Posterior vena cava (tissue), 2 donors: ENCODE data around the gene MYRFL. TPM values are rescaled to one million over a fixed set of nuclear protein-coding genes. Genes with fewer than 3 reads are reported as not detected.

ENCODE experiments used
- DNase-seq: peaks from one replicate; pipeline ENCODE4 v3.0.0-alpha.2; 2020; ENCODE audit warnings: low spot score
- intact Hi-C, 2 donors: fragments of 100-400 bp; cut with DNase I; formaldehyde crosslinking; loops; one replicate each; pipeline versions ENCODE4 v1.14.1 to v1.14.2; 2022 to 2023
- total RNA-seq, 2 donors: library from RNA; stranded (reverse); fragmentation: NEBNext Ultra II Directional; extraction: Animal tissue kit (Norgen Biotek cat#: 25700); gene quantifications; one replicate each; pipeline ENCODE4 v1.2.1, GENCODE V29; 2021
- donor health status: DM: yes; HTN: yes; CAD: no.
- donor health status: DM: yes; HTN: yes; CAD: no.

The MYRFL gene
- total RNA-seq, 2 donors from 2014 or later = 0.23 TPM; not detected in 1

DNA sequence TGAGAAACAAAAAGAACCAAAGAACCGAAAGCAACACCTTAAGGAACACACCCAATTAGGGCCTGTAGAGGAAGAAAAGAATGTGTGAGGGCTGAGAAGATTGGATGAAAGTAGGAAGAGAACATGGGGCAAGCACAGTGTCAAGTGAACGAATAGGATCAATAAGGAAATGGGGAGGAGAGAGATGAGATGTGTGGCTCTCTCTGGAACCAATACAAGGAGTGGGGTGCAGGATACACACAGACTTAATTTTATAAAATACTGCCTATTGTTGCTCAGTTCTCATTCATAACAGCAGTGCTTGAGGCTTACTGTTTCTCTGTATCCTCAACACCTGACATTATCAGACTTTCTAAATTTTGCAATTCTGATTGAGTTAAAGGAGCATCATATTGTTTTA is 93.3 kb downstream of the MYRFL start:
- no peak for DNase-seq
- intact Hi-C loops = no loop called here

DNA sequence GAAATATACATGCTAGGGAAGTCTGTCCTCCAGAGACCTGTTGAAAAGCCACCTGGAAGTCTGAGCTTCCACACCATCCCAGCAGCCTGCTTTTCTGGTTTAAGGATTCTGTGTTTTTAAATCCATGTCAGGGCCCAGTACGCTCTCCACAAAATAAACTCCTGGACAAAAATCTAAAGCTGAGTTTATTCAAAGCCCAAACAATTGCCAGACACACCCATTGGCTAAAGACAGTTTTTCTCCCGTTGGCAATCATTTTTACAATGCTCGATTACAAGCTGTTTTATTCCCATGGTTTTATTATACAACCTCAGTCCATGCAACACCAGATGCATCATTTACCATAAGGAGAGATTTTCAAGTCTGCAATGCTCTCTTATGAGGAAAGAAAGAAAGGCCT is 94.5 kb downstream of the MYRFL start:
- no peak for DNase-seq
- intact Hi-C loops = no loop called here

DNA sequence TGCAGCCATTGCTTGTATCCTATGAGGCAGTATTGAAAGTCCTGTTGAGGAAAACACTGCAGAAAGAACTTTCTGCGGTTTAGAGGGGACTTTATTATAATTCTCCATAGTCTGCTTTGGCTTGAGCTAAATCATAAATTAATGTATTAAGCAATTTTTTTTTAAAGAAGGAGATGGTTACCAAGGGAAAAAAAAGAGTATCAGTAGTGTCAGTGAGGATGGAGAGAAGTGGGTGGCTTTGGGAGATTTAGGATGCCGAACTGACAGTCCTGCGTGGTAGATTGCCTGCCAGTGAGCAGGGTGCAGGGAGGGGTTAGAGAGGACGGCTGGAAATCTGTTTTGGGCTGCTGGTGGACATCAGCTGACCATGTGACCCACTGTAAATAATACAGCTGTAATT is 96.8 kb downstream of the MYRFL start:
- intact Hi-C loops = no loop called here
- DNase-seq = no peak

DNA sequence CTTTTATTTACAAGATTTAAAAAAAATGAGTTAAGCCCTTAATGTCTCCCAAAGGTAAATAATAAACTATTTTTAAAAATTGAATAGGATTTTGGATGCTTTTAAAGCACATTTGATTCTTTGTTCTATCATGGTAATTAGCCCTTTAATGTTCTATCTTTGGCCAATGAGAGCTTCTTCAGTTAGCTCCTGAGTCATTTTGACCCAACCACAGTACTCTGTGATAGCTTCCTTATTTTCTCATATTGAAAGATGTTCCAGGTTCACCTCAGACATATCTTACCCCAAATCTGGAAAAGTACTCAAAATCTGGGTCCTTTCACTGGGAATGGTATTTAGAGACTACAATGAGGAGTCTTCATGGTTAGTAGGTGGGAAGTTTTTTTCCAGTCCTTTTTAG is 98.0 kb downstream of the MYRFL start:
- DNase-seq = no peak
- intact Hi-C loops = no loop called here

DNA sequence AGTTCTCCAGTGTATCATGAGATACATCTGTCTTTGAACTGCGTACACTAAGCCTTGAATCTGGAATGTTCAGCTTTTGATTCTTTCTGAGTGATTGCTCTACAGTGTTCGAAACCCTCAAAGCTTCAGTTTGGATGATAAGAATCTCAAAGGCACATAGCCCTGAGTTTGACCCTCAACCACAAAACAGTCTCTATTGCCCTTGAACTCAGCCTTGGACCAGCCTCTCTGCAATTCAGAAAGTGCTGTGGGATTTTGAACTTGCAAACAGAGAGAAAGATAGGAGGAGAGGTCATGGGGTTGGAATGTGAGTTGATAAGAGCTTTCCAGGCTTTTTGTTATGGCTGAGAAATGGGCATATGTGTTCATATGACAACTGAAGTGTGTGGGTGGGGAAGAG is 100.3 kb downstream of the MYRFL start:
- no peak for DNase-seq
- intact Hi-C loops = no loop called here

DNA sequence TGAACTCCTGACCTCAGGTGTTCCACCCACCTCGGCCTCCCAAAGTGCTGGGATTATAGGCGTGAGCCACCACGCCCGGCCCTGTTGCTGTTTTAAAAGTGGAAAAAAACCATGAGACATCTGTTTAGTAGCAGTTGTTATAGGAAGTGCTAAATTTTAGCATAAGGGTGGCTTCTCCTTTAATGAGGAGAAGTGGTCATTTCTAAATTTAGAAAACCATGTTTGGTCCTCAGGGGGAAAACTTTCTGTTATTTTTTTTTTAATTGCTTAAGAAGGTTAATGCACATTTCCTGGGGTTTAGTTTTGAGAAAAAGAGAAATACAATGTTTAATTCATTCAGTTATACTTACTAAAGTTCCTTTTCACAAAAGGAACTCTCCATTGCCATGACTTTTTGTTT is 102.1 kb downstream of the MYRFL start:
- intact Hi-C loops = no loop called here

DNA sequence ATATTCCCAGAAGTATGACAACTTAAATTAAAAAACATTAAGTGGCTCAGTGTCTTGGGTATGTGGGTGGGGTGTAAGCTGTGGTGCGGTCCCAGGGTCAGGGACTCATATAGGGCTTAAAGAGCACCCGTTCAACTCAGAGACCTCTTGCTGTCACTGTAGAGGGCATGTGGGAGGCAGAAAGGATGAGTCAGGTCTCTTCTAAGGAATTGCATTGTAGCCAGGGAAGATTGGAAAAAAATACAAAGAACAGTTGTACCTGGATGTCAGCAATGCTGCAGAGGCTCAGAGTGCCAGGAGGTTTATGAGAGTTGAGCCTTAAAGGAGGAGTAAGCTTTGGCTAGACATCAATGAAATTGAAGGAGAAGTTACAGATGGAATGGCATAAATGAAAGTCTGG is 104.1 kb downstream of the MYRFL start:
- DNase-seq = no peak
- intact Hi-C loops = no loop called here

More for the DNA sequence above, 102.1 kb downstream of the MYRFL start:
- no peak for DNase-seq

DNA sequence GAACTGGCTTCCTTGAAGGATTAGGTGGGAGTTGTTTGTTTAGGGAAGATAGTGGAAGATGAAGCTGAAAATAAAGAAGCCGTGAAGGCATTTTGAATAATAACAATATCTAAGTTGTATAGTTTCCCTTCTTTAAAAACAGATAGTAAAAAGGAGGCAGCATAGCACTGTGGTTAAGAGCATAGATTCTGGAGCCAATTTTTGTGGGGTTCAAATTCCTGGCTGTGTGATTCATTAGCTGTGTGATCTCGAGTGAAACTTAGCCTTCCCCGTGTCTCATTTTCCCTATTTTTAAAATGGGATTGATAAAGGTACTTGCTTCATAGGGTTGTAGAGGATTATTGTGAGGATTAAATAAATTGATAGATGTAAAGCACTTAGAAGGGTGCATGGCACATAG is 104.5 kb downstream of the MYRFL start:
- DNase-seq = no peak
- intact Hi-C loops = no loop called here

DNA sequence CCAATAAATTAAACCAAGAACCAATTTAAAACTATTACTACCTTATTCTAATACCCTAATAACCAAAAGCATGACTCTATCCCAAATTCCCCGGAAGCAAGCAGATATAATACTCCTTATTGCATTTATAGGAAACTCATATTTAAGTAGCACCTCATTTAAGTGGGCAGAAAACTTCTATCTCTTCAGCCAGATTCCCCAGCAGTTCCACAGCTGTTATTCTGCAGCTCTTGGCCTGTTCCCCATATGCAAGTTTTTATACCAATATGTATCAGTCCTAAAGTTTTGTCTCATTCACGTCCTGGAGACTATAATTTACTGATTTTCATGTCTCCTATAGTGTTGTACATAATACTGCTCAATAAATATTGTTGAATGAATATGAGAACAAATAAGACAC is 106.5 kb downstream of the MYRFL start:
- DNase-seq = no peak
- intact Hi-C loops = no loop called here

DNA sequence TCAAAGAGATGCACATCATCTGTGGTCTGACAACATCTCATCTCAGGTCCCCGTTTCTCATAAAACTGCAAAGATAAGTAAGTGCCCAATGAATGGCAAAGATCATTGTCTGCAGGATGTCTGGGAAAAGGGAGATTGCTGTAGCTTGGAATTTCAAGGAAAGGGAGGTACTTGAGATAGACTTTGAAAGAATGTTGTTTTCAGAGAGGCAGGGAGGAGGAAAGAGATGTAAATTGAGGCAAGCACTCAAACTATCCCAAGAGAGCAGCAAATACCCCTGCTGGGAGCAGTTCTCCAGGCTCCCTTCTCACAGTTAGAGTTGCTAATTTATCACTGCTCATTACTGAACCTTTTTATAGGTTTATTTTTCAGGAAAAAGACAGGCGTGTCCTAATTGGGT is 107.1 kb downstream of the MYRFL start:
- intact Hi-C loops = no loop called here
- no peak for DNase-seq

DNA sequence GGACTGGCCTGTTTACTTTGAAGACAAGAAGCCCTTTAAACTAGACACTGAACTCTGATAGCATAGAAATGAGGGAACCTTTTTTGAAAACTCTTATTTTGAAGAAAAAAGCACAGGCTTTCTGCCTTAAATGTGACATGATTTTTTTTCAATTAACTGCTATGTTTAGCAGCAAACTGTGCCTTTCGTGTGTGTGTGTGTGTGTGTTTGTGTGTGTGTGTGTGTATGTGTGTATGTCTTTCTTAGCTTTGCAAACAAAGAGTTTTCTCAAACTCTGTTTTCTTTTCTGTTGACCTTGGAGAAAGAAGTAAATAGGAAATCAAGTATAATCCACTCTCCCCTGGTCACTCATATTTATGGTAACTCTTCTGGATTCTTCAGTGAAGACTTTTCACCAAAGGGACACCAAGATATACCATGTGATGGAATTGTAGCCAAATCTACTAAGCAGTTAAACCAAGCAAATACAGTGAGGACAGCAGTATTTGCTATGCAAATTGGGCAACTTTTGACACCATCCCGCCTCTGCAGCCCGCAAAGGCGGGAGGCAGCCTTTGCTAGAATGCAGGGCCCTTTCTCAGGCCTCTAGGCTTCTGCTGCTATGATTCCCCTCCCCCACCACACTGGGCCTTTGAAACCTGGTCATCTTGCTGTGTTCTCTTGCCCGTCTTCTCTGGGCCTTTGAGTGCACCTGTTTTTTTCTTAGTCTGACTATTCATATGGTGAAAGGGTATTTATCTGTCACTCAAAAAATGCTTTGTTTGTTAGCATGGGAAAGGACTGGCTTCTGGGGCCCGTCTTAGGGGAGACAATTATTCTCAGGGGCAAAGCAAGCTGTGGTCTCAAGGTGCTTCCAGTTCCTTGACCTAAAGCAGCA is 107.9 kb downstream of the MYRFL start:
- no peak for DNase-seq
- intact Hi-C loops = no loop called here

DNA sequence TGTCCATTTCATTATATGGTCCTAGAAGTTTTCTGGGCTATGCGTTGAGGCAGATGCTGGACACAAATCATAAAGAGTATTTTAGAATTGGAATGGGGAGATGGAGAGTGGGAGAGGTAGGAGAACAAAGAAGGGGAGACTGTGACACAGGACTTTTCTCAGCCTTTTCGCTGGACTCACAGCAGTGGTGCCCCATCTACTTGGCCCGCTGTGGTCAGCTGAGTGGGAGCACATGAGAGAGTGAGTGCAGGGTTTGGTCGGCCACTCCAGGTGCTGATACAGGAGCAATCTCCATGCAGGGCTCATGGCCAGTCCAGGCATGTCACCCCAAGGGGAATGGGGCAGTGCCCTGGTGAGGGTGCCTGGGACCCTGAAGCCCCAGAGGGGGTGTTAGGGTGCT is 109.0 kb downstream of the MYRFL start:
- intact Hi-C loops = no loop called here
- DNase-seq = no peak

DNA sequence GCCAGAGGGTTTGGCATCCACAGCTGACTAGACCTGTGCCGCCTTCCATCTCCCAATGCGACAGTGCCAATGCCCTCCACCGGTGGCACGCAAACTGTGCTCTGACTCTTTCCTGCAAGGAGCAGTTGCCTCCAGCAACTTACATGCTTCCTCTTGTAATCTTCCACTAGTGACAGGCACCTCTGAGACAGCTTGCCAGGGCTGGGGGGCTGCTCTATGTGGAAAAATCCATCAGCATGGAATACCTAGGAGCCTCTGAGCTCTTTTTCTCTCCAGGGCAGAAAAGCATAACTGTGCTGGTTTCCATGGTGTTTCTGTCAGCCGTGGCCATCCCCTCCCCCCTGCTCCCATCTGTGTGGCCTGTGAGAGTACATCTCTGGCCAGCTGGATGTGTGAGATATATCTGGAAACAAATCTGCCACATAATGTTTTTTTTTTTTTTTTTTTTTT is 110.6 kb downstream of the MYRFL start:
- intact Hi-C loops = no loop called here
- peak; percentile 65 for DNase-seq

DNA sequence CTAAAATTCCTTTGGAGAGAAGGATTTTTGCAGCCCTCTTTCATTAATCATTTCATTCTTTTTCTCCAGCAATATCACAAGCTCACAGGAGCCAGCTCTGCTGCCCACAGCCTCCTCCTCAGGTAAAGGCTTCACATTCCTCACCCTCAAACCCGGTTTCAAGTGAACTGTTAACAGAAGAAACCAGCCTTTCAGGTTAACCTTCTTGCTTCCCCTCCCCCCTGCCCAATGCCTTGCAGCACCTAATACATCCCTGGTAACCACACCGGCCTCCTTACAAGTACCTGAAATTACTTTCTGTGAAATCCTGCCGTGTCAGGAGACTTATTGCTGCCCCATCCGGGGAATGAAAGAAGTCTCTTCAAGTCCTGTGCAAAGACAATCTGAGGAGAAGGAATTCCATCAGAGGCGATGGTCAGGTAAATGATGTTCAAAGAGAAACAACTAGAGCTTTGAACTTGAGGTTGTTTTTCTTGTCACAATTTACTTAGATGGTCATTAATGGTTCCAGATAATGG is 111.2 kb downstream of the MYRFL start:
- intact Hi-C loops = no loop called here
- no peak for DNase-seq

DNA sequence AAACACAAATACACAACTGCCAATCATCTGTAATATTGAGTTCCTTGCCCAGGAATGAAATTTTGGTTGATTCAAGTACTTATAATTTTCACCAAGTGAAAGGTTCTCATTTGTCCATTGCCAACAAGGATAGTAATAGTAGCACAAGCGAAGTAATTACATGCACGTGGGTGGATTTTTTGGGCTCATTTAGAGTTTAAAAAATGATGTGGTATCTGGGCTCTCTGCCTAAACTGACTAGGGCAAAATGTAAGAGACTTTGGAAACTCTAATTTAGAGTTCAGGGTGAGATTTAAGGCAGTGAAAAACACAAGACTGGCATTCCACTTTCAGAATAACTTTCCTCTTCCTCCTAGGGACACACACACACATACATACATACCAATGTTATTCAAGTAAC is 111.7 kb downstream of the MYRFL start:
- intact Hi-C loops = no loop called here
- no peak for DNase-seq

DNA sequence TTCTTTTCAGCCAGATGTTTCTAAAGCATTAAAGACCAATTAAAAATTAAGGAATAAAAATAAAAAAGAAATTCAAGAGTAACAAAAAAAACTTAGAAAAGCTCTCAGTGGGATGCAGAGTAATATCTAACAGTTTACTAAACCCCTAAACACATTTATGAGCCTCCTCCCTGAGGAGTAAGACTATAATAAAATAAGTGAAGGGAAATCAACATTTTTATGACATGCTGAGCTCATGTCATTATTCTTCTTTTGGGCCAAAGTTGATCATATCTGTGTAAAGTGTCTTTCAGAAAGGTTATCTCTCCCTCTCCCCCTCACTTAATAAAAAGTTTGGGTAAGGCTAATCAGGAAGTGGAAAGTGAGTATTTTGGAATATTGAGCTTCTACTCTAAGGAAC is 122.1 kb downstream of the MYRFL start:
- no peak for DNase-seq
- intact Hi-C loops = no loop called here

DNA sequence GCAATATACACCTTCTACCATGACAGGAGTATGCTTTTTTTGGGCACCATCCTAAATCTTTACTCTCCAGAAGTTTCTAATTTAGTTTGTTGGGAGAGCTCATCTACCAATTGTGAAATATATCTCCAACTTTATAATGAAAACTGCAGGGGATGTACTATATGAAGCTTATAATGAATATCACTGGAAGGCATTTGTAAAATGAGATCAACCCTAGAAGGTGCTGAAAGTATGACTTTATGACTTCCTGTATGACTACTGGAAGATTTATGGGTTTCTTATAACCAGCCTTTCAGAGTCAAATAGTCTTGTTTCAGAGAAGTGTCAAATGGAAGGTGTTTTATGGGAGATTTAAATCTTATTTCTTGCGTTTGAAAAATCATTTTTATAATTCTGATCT is 122.9 kb downstream of the MYRFL start:
- no peak for DNase-seq
- intact Hi-C loops = no loop called here

DNA sequence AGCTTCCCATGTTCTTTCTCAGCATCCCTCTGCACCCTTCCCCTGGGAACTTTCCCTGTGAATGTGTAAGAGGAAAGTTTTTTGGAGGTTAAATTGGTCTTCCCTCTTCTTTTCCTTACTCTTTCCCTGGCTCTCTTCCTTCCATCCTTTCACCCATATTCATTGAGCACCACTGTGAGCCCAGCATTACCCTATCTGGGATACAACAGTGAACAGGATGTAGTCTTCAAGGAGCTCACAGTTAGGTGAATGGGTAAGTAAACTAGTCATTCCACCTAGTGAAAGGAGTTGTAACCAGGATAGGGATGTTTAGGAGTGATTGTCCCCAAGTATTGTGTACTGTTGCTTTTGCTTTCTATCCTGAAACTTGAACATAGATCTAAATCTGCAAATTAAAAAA is 123.8 kb downstream of the MYRFL start:
- intact Hi-C loops = no loop called here
- DNase-seq = no peak

DNA sequence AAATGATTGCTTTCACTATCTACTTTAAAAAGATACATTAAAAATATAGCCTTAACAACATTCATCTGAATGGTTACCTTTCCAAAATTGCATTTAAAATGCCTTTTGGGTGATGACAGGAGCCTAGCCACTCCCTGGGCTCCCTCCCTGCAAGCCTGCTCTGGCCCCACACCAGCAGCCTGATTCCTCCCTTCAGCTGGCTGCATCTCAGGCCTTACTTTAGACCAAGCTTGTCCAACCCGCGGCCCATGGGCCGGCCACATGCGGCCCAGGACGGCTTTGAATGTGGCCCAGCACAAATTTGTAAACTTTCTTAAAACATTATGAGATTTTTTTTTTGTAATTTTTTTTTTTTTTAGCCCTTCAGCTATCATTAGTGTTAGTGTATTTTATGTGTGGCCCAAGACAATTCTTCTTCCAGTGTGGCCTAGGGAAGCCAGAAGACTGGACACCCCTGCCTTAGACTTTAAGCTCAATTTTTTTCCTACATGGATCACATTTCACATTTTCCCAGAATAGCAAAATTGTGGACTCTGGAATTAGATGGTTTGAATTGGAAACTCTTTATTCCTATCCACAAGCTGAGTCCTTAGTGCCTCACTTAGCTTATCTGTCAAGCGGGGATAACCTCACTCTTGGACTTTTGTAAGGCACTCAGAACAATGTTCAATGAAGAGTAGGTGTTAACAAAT is 124.4 kb downstream of the MYRFL start:
- intact Hi-C loops = no loop called here
- DNase-seq = peak; percentile 77

DNA sequence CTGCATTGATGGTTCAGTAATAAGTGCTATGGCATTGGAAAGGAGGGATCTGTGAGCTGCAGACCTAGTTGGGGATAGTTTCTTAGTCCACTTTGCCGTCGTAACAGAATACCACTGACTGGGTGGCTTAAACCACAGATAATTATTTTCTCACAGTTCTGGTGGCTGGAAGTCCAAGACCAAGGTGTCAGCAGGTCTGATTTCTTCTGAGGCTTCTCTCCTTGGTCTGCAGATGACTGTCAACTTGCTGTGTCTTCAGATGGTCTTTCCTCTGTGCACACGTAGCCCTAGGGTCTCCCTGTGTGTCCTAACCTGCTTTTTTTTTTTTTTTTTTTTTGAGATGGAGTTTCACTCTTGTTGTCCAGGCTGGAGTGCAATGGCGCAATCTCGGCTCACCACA is 126.1 kb downstream of the MYRFL start:
- DNase-seq = no peak
- intact Hi-C loops = no loop called here

DNA sequence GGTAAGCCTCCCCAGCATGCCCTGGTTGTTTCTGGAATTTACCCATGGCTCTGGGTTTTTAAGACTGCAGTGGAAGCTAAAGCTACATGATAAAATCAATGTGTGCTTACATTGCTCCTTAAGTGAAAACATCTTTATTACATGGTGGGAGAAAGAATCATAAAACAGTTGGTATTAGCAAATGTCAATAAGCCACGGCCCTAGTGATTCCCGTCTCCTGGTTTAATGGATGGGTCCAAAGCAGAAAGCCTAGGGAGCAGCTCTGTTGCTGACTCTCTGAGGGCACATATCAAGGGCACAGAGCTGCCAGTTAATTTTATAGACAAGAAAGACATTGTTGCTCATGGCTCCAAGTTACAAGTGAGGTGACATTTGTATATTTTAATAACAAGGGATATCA is 127.9 kb downstream of the MYRFL start:
- intact Hi-C loops = no loop called here
- no peak for DNase-seq
